ENCODE measurements around the gene CLECL1.

GRCh38 chr12:9697619-9698018 lies 35.3 kb downstream of the CLECL1 start:
- TF ChIP-seq POLR2A (IDR thresholded peaks at IDR 0.05; ENCODE audit: low read length): no peak
- TF ChIP-seq GATA1 (IDR thresholded peaks at IDR 0.05; ENCODE audit: low read depth, low read length): no peak
